NOMO-1 treated with DMSO at 0.1 percent for 48 hours (cell line): ENCODE results near the gene GPSM1.
"Not testable (repeated sequence)": the region's sequence is repeated elsewhere in the genome, so short reads cannot be mapped to it uniquely, and the experiment has no call there.

ENCODE experiments used
- DNase-seq: peaks from one replicate; lab custom pipeline; 2025; ENCODE audit not compliant: unreplicated experiment; lab: John Stamatoyannopoulos, UW

Gene GPSM1

DNA sequence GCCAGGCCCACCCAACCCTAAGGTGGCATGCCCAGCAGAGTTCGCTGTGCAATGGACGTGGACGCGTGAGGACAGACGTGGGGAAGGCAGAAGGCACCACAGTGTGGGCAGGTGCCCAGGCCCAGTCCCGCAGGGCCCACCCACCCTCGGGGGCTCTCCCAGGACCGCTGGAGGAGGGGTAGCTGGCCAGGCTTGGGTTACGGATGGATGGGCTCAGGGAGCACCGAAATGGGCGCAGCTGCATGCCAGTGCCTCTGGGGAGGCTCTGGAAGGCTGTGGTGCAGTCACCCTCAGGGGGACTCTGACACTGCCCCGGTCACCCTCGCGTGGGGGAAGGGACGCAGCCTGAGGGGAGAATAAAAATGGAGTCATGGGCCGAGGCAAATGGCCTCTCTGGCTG is 9.6 kb upstream of the GPSM1 start:
- no peak for DNase-seq

DNA sequence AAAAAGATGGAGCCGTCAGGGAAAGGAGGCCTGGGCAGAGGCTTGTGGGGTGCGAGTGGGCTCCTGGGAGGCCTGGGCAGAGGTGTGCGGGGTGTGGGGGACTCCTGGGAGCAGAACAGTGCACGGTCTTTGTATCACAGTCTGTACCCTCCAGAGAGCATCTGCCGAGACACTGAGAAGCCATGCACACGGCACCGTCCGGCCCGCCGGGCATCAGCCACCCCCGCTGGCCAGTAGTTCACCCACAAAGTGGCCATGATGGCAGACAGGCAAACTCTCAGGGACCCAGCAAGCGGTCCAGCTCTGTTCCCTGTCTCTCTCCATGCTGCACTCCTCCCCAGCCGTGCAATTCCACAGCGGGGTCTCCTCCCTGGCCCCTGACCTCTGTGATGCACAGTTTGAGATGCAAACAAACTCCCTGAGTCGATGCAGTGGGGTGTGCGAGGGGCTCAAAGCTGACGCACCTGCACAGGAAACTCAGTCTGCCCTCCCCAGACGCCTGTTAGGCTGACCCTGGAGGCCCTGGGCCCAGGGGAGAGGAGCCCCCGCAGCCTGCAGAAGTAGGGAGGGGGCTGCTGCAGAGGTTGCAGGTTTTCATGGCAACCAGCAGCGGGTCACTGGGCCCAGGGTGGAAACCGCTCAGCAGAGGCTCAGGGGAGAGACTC is 9.1 kb upstream of the GPSM1 start:
- DNase-seq, result no peak

- DNase-seq, result no peak
These were observed 8.5 kb upstream of the GPSM1 start for GRCh38 chr9:136318776-136319241.

GRCh38 chr9:136319244-136319643 is 8.1 kb upstream of the GPSM1 start:
- DNase-seq, result not testable (repeated sequence)

GRCh38 chr9:136319955-136320354 is 7.4 kb upstream of the GPSM1 start:
- not testable (repeated sequence) for DNase-seq

GRCh38 chr9:136320972-136321371 is 6.4 kb upstream of the GPSM1 start:
- DNase-seq, result not testable (repeated sequence)

GRCh38 chr9:136321561-136321960 is 5.8 kb upstream of the GPSM1 start:
- DNase-seq, result no peak

- DNase-seq, result no peak
These were observed 4.5 kb upstream of the GPSM1 start for GRCh38 chr9:136322756-136323330.

- no peak for DNase-seq
These were observed 4.0 kb upstream of the GPSM1 start for GRCh38 chr9:136323371-136323789.

DNA sequence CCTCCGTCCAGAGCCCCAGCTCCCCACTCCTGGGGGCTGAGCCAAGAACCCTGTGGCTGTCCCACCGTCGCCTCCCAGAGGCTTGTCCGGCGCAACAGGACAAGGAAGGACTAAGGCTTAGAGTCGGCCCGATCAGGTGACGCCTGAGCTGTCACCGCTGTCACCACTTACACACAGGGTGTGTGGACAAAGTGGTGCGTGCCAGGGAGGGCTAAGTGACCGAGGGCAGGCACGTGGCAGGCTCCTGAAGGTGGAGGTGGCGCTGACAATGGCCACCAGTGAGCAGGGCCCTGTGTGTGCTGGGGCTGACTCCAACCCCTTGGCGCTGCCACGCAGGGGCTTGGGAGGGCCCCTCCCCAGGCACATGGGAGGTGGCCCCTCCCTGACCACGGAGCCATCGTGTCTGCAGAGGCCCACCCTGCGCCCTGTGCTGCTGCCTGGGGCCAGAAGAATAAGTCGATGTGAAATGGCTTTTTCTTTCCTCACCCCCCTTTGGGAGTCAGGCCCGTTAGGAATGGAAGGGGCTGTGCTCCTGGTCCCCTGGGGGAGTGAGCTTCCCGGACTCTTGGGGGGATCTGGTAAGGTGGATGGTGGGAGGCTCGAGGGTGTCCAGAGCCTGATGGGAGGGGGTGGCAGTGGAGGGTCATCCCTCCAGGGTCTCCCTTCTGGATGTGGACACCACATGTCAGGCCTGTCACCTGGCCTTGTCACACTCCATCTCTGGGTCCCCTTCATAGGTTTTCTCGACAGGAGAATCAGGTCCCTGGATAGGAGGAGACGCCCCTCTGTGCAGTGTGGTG is 2.6 kb upstream of the GPSM1 start:
- DNase-seq, result no peak

GRCh38 chr9:136325358-136325757 is 2.0 kb upstream of the GPSM1 start:
- no peak for DNase-seq

GRCh38 chr9:136326061-136326760 is 1.1 kb upstream of the GPSM1 start:
- DNase-seq, result no peak

DNA sequence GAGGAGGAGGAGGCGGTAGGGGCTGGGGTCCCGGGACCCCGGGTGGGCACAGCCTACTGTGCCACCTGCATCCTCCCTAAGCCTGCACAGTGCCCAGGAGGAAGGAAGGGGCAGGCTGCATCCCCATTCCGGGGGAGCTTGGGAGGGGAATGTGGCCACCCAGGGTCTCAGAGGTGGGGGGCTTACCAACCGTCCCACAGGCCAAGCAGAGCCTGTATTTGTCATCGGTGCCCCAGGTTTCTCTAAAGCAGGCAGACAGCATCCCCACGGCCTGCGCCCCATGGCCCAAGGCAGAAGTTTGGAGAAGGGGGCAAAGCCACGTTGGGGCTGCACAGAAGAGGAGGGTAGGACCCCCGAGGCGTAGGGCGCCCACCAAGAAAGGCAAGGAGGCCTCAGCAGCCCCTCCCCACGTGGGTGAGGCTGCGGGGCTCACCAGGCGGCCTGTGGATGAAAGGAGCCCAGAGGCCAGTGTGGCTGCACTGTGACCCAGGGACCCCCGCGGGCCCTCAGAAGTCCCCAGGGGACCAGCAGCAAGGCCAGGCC is 507 bp upstream of the GPSM1 start:
- DNase-seq, result no peak

GRCh38 chr9:136328011-136328621 is 777 bp downstream of the GPSM1 start:
- DNase-seq, result no peak

DNA sequence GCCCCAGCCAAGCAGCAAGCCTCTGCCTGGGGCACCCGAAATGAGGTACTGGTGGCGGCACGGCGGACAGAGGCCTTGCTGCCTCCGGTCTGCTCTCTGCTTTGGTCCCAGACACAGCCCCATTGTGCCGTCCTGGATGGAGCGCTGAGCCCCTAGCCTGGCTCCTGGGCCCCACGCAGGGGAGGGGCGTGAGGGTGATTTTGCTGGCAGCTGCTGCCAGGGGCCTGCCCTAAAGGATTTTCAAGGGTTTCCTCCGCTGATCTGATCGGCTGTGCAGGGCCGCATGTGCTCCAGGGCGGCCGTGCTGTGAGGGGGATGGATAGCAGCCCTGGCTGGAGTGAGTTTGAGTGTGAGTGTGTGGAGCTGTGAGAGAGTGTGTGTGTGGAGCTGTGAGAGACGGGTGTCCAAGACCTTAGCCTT is 1.3 kb downstream of the GPSM1 start:
- peak; percentile 9 for DNase-seq

- no peak for DNase-seq
These were observed 1.9 kb downstream of the GPSM1 start for GRCh38 chr9:136329211-136329627.

DNA sequence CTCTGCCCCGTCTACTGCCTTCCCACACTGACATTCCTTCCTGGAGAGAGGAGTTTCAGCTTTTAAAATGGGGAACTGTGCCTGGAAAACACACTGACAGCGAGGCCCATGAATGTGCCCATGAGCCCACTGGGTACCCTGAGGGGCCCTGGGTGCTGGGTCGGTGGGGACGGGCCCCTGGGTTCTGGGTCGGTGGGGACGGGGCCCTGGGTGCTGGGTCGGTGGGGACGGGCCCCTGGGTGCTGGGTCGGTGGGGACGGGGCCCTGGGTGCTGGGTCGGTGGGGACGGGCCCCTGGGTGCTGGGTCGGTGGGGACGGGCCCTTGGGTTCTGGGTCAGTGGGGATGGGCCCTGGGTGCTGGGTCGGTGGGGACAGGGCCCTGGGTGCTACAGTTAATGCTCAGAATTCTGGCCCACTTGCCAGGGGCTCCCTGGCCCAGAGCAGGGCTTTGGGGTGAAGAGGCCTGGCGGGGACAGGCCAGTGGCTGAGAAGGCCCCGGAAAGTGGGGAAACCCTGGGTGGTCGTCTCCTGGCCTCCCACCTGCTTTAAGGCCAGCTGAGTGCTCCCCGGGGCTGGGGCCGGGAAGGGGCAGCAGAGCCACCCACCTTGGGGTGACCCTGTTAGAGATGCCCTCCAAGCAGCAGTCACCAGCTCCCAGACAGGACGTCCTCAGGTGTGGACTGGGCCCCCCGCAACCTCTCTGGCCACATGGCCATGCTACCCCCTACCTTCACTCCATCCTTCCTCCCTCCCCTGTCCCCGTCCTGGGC is 2.5 kb downstream of the GPSM1 start:
- DNase-seq, result no peak

DNA sequence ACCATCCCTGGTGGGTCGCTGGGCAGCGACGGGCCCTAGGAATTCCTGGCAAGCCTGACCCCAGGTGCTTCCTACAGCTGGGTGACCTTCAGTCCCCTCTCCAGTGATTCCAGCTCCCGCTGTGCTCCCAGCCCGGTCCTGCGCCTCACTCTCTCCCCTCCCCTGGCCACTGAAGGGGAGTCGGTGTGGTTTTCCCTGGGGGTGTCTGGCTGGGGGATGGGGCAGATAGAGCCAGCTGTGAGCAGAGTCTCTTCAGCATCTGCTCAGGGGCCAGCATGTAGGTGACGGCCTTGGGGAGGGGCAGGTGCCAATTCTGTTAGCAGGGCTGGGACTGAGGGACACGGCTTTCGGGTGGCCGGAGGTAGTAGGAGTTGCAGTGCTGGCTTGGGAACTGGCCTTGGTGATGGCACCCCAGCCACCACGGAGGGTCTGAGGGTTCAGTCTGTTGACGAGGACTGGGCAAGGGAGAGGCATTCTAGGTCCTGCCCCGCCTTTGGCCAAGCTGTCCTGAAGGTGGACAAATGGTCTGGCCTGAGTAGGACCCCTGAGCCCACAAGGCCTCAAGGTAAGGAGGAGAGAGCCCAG is 3.2 kb downstream of the GPSM1 start:
- no peak for DNase-seq

GRCh38 chr9:136331030-136331429 is 3.7 kb downstream of the GPSM1 start:
- no peak for DNase-seq
